OCI-LY3 (cell line): ENCODE data around the gene UXT.

Source experiments
- H2AFZ ChIP-seq: fragments of 200-600, 300-600 bp; shearing (Covaris generic); 2 replicates; pipeline ENCODE4 v1.6.0; 2014; ENCODE audit warnings: antibody characterized with exemption, low read depth, low read length
- H3K27ac ChIP-seq: fragments of 200-600, 300-600 bp; sonication (generic); 2 replicates; pipeline ENCODE4 v1.5.1; 2014; ENCODE audit warnings: mild to moderate bottlenecking, low read length, moderate library complexity, mixed read lengths
- H3K27me3 ChIP-seq: fragments of 200-600, 300-600 bp; sonication (generic); 2 replicates; pipeline ENCODE4 v1.6.1; 2014; ENCODE audit warnings: low read depth, low read length, mixed read lengths
- H3K36me3 ChIP-seq: fragments of 200-600, 300-600 bp; sonication (generic); replicated peaks from 2 replicates; pipeline ENCODE3; 2014; ENCODE audit warnings: low read depth, low read length, mixed read lengths
- H3K4me1 ChIP-seq: fragments of 300-600, 200-600 bp; sonication (generic); 2 replicates; pipeline ENCODE4 v1.6.1; 2014; ENCODE audit warnings: low read length, mixed read lengths
- H3K4me2 ChIP-seq: fragments of 200-600, 300-600 bp; sonication (generic); 2 replicates; pipeline ENCODE4 v1.6.1; 2014; ENCODE audit warnings: low read length, mixed read lengths
- H3K4me3 ChIP-seq: fragments of 300-600, 200-600 bp; sonication (generic); 2 replicates; pipeline ENCODE4 v1.5.1; 2014; ENCODE audit warnings: antibody characterized with exemption, mild to moderate bottlenecking, low read length, moderate library complexity
- H3K79me2 ChIP-seq: fragments of 300-600, 200-600 bp; shearing (Covaris generic); 2 replicates; pipeline ENCODE4 v1.6.1; 2014; ENCODE audit warnings: mild to moderate bottlenecking, low read length, mixed read lengths
- H3K9ac ChIP-seq: fragments of 300-600, 200-600 bp; shearing (Covaris generic); 2 replicates; pipeline ENCODE4 v1.6.0; 2014; ENCODE audit warnings: mild to moderate bottlenecking, low read length, moderate library complexity
- H3K9me3 ChIP-seq: fragments of 200-600, 300-600 bp; shearing (Covaris generic); 2 replicates; pipeline ENCODE4 v1.6.1; 2014; ENCODE audit warnings: low read length, mixed read lengths; ENCODE audit not compliant: insufficient read depth
- H4K20me1 ChIP-seq: fragments of 200-600, 300-600 bp; sonication (generic); 2 replicates; pipeline ENCODE4 v1.6.1; 2016; ENCODE audit warnings: low read length, mixed read lengths; ENCODE audit not compliant: insufficient read depth
- EZH2phosphoT487 ChIP-seq: fragments of 200-600 bp; shearing (Covaris generic); IDR thresholded peaks from 2 replicates; pipeline ENCODE4 v1.6.1; 2018; ENCODE audit warnings: antibody characterized with exemption, mixed run types, low read depth
- TF ChIP-seq, protein P1 (sequence below): fragments of 200-600, 300-600 bp; sonication (generic); IDR thresholded peaks from 2 replicates; pipeline ENCODE4 v1.5.1; 2014; ENCODE audit warnings: antibody characterized with exemption, low read length, low read depth

UXT gene

GRCh38 chrX:47629419-47630200, 29.4 kb downstream of the UXT start, which contains the start of gene CFP:
Gene CFP (minus strand): TSS chrX:47629930. CDS start chrX:47629844, 86 bp downstream.
- Histone ChIP-seq H3K9me3 (no peaks in the 10 kb centered on the region), H4K20me1 (no peaks in the 10 kb centered on the region), H3K36me3 (peaks cover 5% of the 10 kb centered on the region), H3K4me2 (peak within 1 kb of the TSS; percentile 40), H3K4me3 (no peak within 1 kb of the TSS), H3K9ac (no peak within 1 kb of the TSS), H3K79me2 (no peaks in the 10 kb centered on the region), H3K27me3 (no peaks in the 10 kb centered on the region), H3K4me1 (peaks cover 17% of the 10 kb centered on the region), H2AFZ (no peak within 1 kb of the TSS), H3K27ac (no peak within 1 kb of the TSS)
- TF ChIP-seq, protein P1, sequence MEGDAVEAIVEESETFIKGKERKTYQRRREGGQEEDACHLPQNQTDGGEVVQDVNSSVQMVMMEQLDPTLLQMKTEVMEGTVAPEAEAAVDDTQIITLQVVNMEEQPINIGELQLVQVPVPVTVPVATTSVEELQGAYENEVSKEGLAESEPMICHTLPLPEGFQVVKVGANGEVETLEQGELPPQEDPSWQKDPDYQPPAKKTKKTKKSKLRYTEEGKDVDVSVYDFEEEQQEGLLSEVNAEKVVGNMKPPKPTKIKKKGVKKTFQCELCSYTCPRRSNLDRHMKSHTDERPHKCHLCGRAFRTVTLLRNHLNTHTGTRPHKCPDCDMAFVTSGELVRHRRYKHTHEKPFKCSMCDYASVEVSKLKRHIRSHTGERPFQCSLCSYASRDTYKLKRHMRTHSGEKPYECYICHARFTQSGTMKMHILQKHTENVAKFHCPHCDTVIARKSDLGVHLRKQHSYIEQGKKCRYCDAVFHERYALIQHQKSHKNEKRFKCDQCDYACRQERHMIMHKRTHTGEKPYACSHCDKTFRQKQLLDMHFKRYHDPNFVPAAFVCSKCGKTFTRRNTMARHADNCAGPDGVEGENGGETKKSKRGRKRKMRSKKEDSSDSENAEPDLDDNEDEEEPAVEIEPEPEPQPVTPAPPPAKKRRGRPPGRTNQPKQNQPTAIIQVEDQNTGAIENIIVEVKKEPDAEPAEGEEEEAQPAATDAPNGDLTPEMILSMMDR = no peak
- no peak for TF ChIP-seq EZH2phosphoT487

GRCh38 chrX:47628982-47629381, 30.0 kb downstream of the UXT start:
- no peak overlapping the region for H3K9ac ChIP-seq
- H3K9me3 ChIP-seq = no peaks in the 10 kb centered on the region
- no peaks in the 10 kb centered on the region for H3K36me3 ChIP-seq
- H3K4me1 ChIP-seq = peaks cover 17% of the 10 kb centered on the region
- H3K79me2 ChIP-seq = no peaks in the 10 kb centered on the region
- no peak overlapping the region for H3K4me3 ChIP-seq
- H3K27ac ChIP-seq = no peak overlapping the region
- no peak overlapping the region for H3K4me2 ChIP-seq
- no peak overlapping the region for H2AFZ ChIP-seq
- no peaks in the 10 kb centered on the region for H4K20me1 ChIP-seq
- TF ChIP-seq, protein P1 = peak; percentile 25
- no peak for TF ChIP-seq EZH2phosphoT487
- H3K27me3 ChIP-seq = no peaks in the 10 kb centered on the region

GRCh38 chrX:47625365-47625764, 33.6 kb downstream of the UXT start:
- no peak for TF ChIP-seq EZH2phosphoT487
- TF ChIP-seq, protein P1 = no peak
- Histone ChIP-seq H2AFZ (no peak overlapping the region), H4K20me1 (no peaks in the 10 kb centered on the region), H3K27ac (no peak overlapping the region), H3K9me3 (no peaks in the 10 kb centered on the region), H3K79me2 (no peaks in the 10 kb centered on the region), H3K36me3 (no peaks in the 10 kb centered on the region), H3K4me3 (no peak overlapping the region), H3K9ac (no peak overlapping the region), H3K27me3 (no peaks in the 10 kb centered on the region), H3K4me2 (no peak overlapping the region), H3K4me1 (peaks cover 8% of the 10 kb centered on the region)

DNA sequence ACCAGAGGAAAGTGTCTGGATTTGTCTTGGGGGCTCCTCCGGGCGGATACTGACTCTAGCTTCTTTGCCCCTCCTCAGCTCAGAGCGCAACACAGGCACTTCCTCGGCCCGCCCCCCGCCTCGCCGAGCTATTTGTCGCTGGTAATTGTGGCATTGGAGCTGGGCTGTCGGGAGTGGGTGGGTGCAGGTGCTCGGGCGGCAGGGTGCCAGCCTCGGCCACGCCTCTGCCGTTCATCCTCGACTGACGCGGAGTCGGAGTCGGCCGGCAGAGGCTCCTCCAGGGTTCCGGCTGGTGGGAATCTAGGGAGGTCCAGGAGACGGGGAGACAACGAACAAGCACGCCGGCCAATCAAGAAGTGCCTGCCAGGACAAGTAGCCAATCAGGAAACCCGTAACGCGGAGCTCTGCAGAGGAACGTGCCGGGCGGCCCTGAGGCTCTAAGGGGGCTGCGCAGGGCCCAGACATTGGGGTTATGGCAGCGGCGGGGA, 35.4 kb downstream of the UXT start:
- TF ChIP-seq, protein P1 = no peak
- TF ChIP-seq EZH2phosphoT487 = no peak
- Histone ChIP-seq H4K20me1 (peaks cover 3% of the 10 kb centered on the region; the same call in 1 of the 2 replicates), H3K9me3 (no peaks in the 10 kb centered on the region), H2AFZ (no peak overlapping the region), H3K4me2 (no peak overlapping the region), H3K27me3 (no peaks in the 10 kb centered on the region), H3K79me2 (no peaks in the 10 kb centered on the region), H3K27ac (no peak overlapping the region), H3K9ac (no peak overlapping the region), H3K4me1 (no peaks in the 10 kb centered on the region), H3K4me3 (no peak overlapping the region), H3K36me3 (no peaks in the 10 kb centered on the region)
